Skeletal muscle cell (primary cell): ENCODE results near the gene HAT1.

ENCODE experiments used
- DNase-seq: peaks from one replicate; pipeline ENCODE4 v3.0.0-alpha.2; 2010; ENCODE audit warnings: low read depth
- H3K4me3 ChIP-seq: 2 replicates; pipeline ENCODE4 v1.5.1; 2011; ENCODE audit warnings: low read depth, mild to moderate bottlenecking, control low read depth, low read length, moderate library complexity

HAT1 gene

DNA sequence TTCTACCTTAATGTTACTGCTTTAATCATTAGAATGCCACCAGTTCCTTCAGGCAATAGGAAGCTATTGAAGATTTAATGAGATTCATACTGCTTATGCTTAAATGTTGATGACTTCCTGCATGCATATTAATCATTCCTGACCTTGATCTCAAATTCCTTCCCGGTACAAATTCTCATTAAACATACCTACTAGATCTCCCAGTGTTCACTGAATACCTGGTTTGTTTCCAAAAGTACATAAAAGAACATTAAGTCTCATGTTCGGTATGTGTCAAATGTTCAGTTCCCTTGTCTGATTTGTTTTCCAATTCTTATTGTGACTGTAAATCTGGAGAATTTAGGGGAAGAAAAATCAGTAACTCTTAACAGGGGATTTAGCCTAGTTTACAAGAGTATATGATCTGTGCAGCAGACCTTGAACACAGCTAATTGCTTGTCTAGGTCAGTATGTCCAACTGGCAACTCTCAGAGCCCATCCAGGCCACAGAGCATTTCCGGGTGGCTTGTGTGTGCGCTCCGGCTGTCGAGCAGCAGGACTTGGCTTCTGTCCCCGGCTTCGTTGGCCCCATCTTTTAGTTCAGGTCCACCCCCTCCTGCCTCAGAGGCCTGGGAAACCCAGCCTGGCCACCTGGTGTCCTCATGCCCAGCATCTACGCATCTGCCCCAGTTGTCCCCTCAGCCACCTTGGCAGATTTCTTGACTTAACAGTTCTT, 90.6 kb downstream of the HAT1 start:
- H3K4me3 ChIP-seq = no peak overlapping the region
- DNase-seq = no peak

- no peak overlapping the region for H3K4me3 ChIP-seq
- no peak for DNase-seq
Measured at GRCh38 chr2:172013396-172013795, 91.1 kb downstream of the HAT1 start.

- no peak for DNase-seq
- no peak overlapping the region for H3K4me3 ChIP-seq
Measured at GRCh38 chr2:172021074-172021931, 99.0 kb downstream of the HAT1 start.

- DNase-seq = peak; percentile 21
- no peak overlapping the region for H3K4me3 ChIP-seq
Measured at GRCh38 chr2:172021955-172022354, 99.7 kb downstream of the HAT1 start.

- no peak for DNase-seq
- H3K4me3 ChIP-seq = no peak overlapping the region
Measured at GRCh38 chr2:172031536-172031935, 109.3 kb downstream of the HAT1 start.
